OCI-LY7 (cell line): ENCODE measurements around the gene METTL24. TPM values are rescaled to one million over a fixed set of nuclear protein-coding genes. Genes with fewer than 3 reads are reported as not detected.

Experiments
- BruUV-seq: library from RNA; stranded (reverse); fragments of 400-500 nt; replicated peaks from 2 replicates; lab custom pipeline; 2021; lab: Mats Ljungman, UMichigan
- CTCF ChIA-PET: fragments of 300-600 bp; sonication (Branson Sonifier 250); formaldehyde crosslinking; loops from one replicate; lab custom pipeline; 2022; ENCODE audit warnings: antibody characterized with exemption; ENCODE audit not compliant: unreplicated experiment; lab: Charles Lee
- POLR2A ChIA-PET: fragments of 300-600 bp; sonication (Branson Sonifier 250); formaldehyde crosslinking; loops from one replicate; lab custom pipeline; 2022; ENCODE audit warnings: antibody characterized with exemption; lab: Charles Lee
- DNase-seq: peaks from one replicate; pipeline ENCODE4 v3.0.0-alpha.2; 2015; ENCODE audit warnings: low spot score
- H2AFZ ChIP-seq: fragments of 200-600 bp; sonication (generic), shearing (Covaris generic); 2 replicates; pipeline ENCODE4 v1.6.1; 2014; ENCODE audit warnings: mild to moderate bottlenecking, antibody characterized with exemption, low read length, moderate library complexity
- H3K27ac ChIP-seq: fragments of 200-600 bp; sonication (generic); 2 replicates; pipeline ENCODE4 v1.5.1; 2014; ENCODE audit warnings: mixed run types, low read depth, mild to moderate bottlenecking, moderate library complexity, low read length, inconsistent platforms; ENCODE audit not compliant: poor library complexity, severe bottlenecking
- H3K36me3 ChIP-seq: fragments of 200-600 bp; sonication (generic); 2 replicates; pipeline ENCODE4 v1.6.1; 2014; ENCODE audit warnings: mild to moderate bottlenecking, antibody characterized with exemption, low read length, moderate library complexity, mixed read lengths; ENCODE audit not compliant: insufficient read depth
- H3K4me1 ChIP-seq: fragments of 200-600 bp; sonication (generic); 2 replicates; pipeline ENCODE4 v1.5.1; 2014; ENCODE audit warnings: mild to moderate bottlenecking, low read length; ENCODE audit not compliant: insufficient read depth, poor library complexity, severe bottlenecking
- H3K4me2 ChIP-seq: fragments of 200-600 bp; sonication (generic); 2 replicates; pipeline ENCODE4 v1.6.1; 2014; ENCODE audit warnings: mild to moderate bottlenecking, low read length
- H3K4me3 ChIP-seq: fragments of 200-600 bp; sonication (generic); 2 replicates; pipeline ENCODE4 v1.5.1; 2014; ENCODE audit warnings: mild to moderate bottlenecking, low read depth, low read length; ENCODE audit not compliant: poor library complexity, severe bottlenecking
- H3K79me2 ChIP-seq: fragments of 200-600 bp; sonication (generic); 2 replicates; pipeline ENCODE4 v1.6.1; 2016; ENCODE audit warnings: low read depth, mild to moderate bottlenecking, low read length, moderate library complexity, mixed read lengths; ENCODE audit not compliant: insufficient read depth
- H3K9me2 ChIP-seq: fragments of 200-600 bp; sonication (generic); 2 replicates; pipeline ENCODE4 v1.6.1; 2016; ENCODE audit warnings: mild to moderate bottlenecking, low read length, mixed read lengths; ENCODE audit not compliant: insufficient read depth
- H3K9me3 ChIP-seq: fragments of 200-600 bp; sonication (generic); 2 replicates; pipeline ENCODE4 v1.6.1; 2014; ENCODE audit warnings: mild to moderate bottlenecking, mixed run types, low read length, mixed read lengths
- H4K20me1 ChIP-seq: fragments of 200-600 bp; sonication (generic); 2 replicates; pipeline ENCODE4 v1.6.1; 2014; ENCODE audit warnings: mild to moderate bottlenecking, antibody characterized with exemption, low read length, moderate library complexity, mixed read lengths; ENCODE audit not compliant: insufficient read depth
- CTCF ChIP-seq: fragments of 200-600 bp; sonication (generic); conservative IDR thresholded peaks from 2 replicates; pipeline ENCODE4 v1.5.1; 2014; ENCODE audit warnings: mild to moderate bottlenecking, antibody characterized with exemption, low read length, moderate library complexity, mixed read lengths
- EZH2phosphoT487 ChIP-seq: fragments of 200-600 bp; sonication (generic); IDR thresholded peaks from 2 replicates; pipeline ENCODE4 v1.6.1; 2018; ENCODE audit warnings: low read depth, borderline replicate concordance, mild to moderate bottlenecking, mixed run types, antibody characterized with exemption, low read length, moderate library complexity, mixed read lengths
- intact Hi-C: fragments of 100-400 bp; cut with micrococcal nuclease; formaldehyde crosslinking; loops from one replicate; pipeline ENCODE4 v1.10.0; 2022; ENCODE audit not compliant: unreplicated experiment
- total RNA-seq, 2 experiments: library from RNA; depleted of rRNA in 1 of 2; stranded (reverse); fragments of >200 nt in 1 of 2; shearing (Covaris generic) in 1 of 2; gene quantifications; 2 replicates each; pipeline ENCODE4 v1.2.3, GENCODE V29; 2014 to 2022

Gene METTL24
- total RNA-seq, 2 experiments from 2014 or later, result not detected

GRCh38 chr6:110201151-110201884 lies 156.8 kb downstream of the METTL24 start:
- Histone ChIP-seq H3K4me1 (peaks cover 48% of the 10 kb centered on the region), H3K36me3 (peaks cover 35% of the 10 kb centered on the region), H3K27ac (no peak overlapping the region), H3K9me3 (no peaks in the 10 kb centered on the region), H3K4me3 (no peak overlapping the region), H3K9me2 (no peaks in the 10 kb centered on the region), H2AFZ (no peak overlapping the region), H3K4me2 (peak overlapping the region; percentile 3; the same call in 1 of the 2 replicates), H4K20me1 (no peaks in the 10 kb centered on the region), H3K79me2 (peaks cover 65% of the 10 kb centered on the region; the same call in 1 of the 2 replicates)
- no TSS peak for BruUV-seq
- intact Hi-C loops, result no loop called here
- ChIA-PET CTCF (no interaction called here), POLR2A (interaction anchor here (1.2 to 3.4 kb wide), 3 partner anchors 13 to 27 kb away, joined by 3 to 14 read pairs (median 6); no protein-coding TSS in a partner anchor)
- TF ChIP-seq EZH2phosphoT487, result no peak
- TF ChIP-seq CTCF, result no peak
- DNase-seq, result no peak

- Histone ChIP-seq H3K4me3 (no peak overlapping the region), H2AFZ (no peak overlapping the region), H3K27ac (no peak overlapping the region), H3K4me2 (no peak overlapping the region), H3K79me2 (peaks cover 63% of the 10 kb centered on the region; the same call in 1 of the 2 replicates), H3K36me3 (peaks cover 61% of the 10 kb centered on the region), H3K4me1 (peaks cover 23% of the 10 kb centered on the region), H3K9me2 (no peaks in the 10 kb centered on the region), H4K20me1 (no peaks in the 10 kb centered on the region), H3K9me3 (no peaks in the 10 kb centered on the region)
- DNase-seq, result no peak
- intact Hi-C loops, result no loop called here
- POLR2A ChIA-PET, result interaction anchor here (0.9 to 3.4 kb wide), 7 partner anchors 8 to 18 kb away, joined by 3 to 14 read pairs (median 5); partner anchors contain the start of genes CDC40 and WASF1
- CTCF ChIA-PET, result no interaction called here
- BruUV-seq, result no TSS peak
- TF ChIP-seq EZH2phosphoT487 (no peak), CTCF (no peak)
These were observed 159.6 kb downstream of the METTL24 start for GRCh38 chr6:110198561-110198960.

GRCh38 chr6:110196874-110197273 lies 161.3 kb downstream of the METTL24 start:
- no peaks in the 10 kb centered on the region for H4K20me1 ChIP-seq
- no peak for TF ChIP-seq CTCF
- TF ChIP-seq EZH2phosphoT487, result no peak
- H3K36me3 ChIP-seq, result peaks cover 62% of the 10 kb centered on the region
- DNase-seq, result no peak
- H3K79me2 ChIP-seq, result peaks cover 74% of the 10 kb centered on the region
- no peak overlapping the region for H3K27ac ChIP-seq
- H3K4me1 ChIP-seq, result peaks cover 14% of the 10 kb centered on the region
- H3K4me2 ChIP-seq, result no peak overlapping the region
- H3K4me3 ChIP-seq, result no peak overlapping the region
- no peaks in the 10 kb centered on the region for H3K9me2 ChIP-seq
- no peak overlapping the region for H2AFZ ChIP-seq
- H3K9me3 ChIP-seq, result no peaks in the 10 kb centered on the region
- POLR2A ChIA-PET, result interaction anchor here (0.8 to 2.7 kb wide), 5 partner anchors 9 to 1982 kb away, joined by 3 to 9 read pairs (median 5); partner anchors contain the start of genes CDC40 and WASF1
- BruUV-seq, result no TSS peak
- CTCF ChIA-PET, result no interaction called here
- intact Hi-C loops, result no loop called here
